ENCODE results near the gene VPS8.

DNA sequence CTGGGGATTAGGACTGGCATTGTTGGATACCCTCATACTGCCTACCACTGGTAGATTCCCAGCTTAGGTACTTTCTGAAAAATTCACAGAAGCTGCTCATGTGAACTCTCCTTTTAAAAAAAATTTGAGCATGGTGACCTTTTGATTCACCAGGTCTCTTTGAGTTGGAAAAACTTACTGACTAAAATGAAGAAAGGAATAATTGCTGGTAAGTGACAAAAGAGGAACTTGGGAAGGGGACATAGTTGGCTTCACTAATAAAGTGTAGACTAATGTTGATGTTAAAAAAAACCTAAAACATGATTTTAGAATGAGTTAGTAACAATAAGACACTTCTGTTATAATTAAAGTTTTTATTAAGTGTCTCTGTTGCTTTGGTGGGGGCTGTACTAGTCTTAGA lies 8.6 kb downstream of the VPS8 start:
- TF ChIP-seq CTCF (IDR thresholded peaks at IDR 0.05; ENCODE audit: low read depth, low read length, missing input control): no peak
- TF ChIP-seq YY1 (IDR thresholded peaks at IDR 0.05): no peak
- no peak for TF ChIP-seq GABPA (IDR thresholded peaks at IDR 0.05 in 1 of 2, conservative IDR thresholded peaks at IDR 0.05 in 1 of 2)
- TF ChIP-seq, protein P1, sequence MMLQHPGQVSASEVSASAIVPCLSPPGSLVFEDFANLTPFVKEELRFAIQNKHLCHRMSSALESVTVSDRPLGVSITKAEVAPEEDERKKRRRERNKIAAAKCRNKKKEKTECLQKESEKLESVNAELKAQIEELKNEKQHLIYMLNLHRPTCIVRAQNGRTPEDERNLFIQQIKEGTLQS (IDR thresholded peaks at IDR 0.05): no peak
- no peak for TF ChIP-seq RAD21 (IDR thresholded peaks at IDR 0.05)
- no peak for TF ChIP-seq MAX (IDR thresholded peaks at IDR 0.05)
- TF ChIP-seq REST (IDR thresholded peaks at IDR 0.05): no peak
- no peak for TF ChIP-seq SP1 (IDR thresholded peaks at IDR 0.05)
- no peak for TF ChIP-seq FOXA1 (IDR thresholded peaks at IDR 0.05)

Measured in liver (tissue), 3 donors.